GM04504 (cell line): Measurements from ENCODE around the gene SZT2.
"Not testable (repeated sequence)": the region's sequence is repeated elsewhere in the genome, so short reads cannot be mapped to it uniquely, and the experiment has no call there.

Experiments
- DNase-seq: peaks from one replicate; pipeline ENCODE4 v3.0.0-alpha.2; 2012; ENCODE audit warnings: low read depth

SZT2 gene

GRCh38 chr1:43492826-43493225 lies 103.1 kb downstream of the SZT2 start:
- DNase-seq = peak; percentile 31

- no peak for DNase-seq
Observed at GRCh38 chr1:43493661-43494450, 104.2 kb downstream of the SZT2 start.

- no peak for DNase-seq
Observed at GRCh38 chr1:43495204-43495603, 105.5 kb downstream of the SZT2 start.

GRCh38 chr1:43499898-43500297 lies 110.2 kb downstream of the SZT2 start:
- DNase-seq = no peak

DNA sequence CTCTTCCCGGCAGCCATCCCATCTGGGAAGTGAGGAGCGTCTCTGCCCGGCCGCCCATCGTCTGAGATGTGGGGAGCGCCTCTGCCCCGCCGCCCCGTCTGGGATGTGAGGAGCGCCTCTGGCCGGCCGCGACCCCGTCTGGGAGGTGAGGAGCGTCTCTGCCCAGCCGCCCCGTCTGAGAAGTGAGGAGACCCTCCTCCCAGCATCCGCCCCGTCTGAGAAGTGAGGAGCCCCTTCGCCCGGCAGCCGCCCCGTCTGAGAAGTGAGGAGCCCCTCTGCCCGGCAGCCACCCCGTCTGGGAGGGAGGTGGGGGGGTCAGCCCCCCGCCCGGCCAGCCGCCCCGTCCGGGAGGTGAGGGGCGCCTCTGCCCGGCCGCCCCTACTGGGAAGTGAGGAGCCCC lies 112.1 kb downstream of the SZT2 start:
- not testable (repeated sequence) for DNase-seq

DNA sequence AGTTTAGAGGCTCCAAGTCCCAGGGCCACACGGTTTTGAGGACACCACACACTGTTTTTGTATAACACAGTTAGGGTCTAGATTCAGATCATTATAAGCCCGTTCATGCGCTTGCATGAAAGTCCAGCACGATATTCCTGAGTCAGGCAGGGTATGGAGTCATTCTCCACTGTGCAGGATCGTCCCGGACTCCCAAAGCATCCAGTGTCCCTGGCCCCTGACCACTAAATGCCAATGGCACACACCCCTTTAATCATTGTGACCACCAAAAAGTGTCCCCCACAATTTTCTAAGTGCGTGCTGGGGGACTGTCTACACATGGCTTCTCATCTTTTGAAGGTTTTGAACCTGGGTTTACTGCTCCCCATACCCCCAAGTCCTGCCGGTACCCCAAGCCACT lies 113.8 kb downstream of the SZT2 start:
- DNase-seq = no peak
